Renal pelvis (tissue), 4 donors: ENCODE measurements around the gene PDZD4. TPM values are rescaled to one million over a fixed set of nuclear protein-coding genes. Genes with fewer than 3 reads are reported as not detected.
A peak's percentile ranks its signal among the peaks of the same experiment; 100 is the strongest.

ENCODE experiments used
- DNase-seq: peaks from one replicate; pipeline ENCODE4 v3.0.0-alpha.2; 2013
- polyA plus RNA-seq, 3 donors: library from polyadenylated mRNA; unstranded; fragments of 120-200 nt; gene quantifications; one replicate each; pipeline ENCODE4 v1.2.1, GENCODE V29; 2013; ENCODE audit not compliant: insufficient read length in 3 of 3

The PDZD4 gene
- polyA plus RNA-seq, 3 donors, result 8.4 to 12.0 (median 11.7) TPM

- no peak for DNase-seq
Observed at GRCh38 chrX:153814591-153815315, 15.6 kb downstream of the PDZD4 start.

GRCh38 chrX:153813161-153813560 lies 17.2 kb downstream of the PDZD4 start:
- DNase-seq, result no peak

- DNase-seq, result no peak
Observed at GRCh38 chrX:153812220-153812619, 18.1 kb downstream of the PDZD4 start.

- DNase-seq, result no peak
Observed at GRCh38 chrX:153807976-153808375, 22.4 kb downstream of the PDZD4 start.

GRCh38 chrX:153806999-153807575 lies 23.3 kb downstream of the PDZD4 start:
- DNase-seq, result no peak

GRCh38 chrX:153805436-153805835 lies 24.9 kb downstream of the PDZD4 start:
- DNase-seq, result no peak

GRCh38 chrX:153804621-153805020 lies 25.7 kb downstream of the PDZD4 start:
- DNase-seq, result no peak

GRCh38 chrX:153804100-153804595 lies 26.2 kb downstream of the PDZD4 start:
- DNase-seq, result no peak

GRCh38 chrX:153803211-153804099 lies 26.9 kb downstream of the PDZD4 start:
- DNase-seq, result no peak

- DNase-seq, result no peak
Observed at GRCh38 chrX:153802513-153803045, 27.8 kb downstream of the PDZD4 start.

GRCh38 chrX:153801669-153802068 lies 28.7 kb downstream of the PDZD4 start:
- DNase-seq, result no peak

- no peak for DNase-seq
Observed at GRCh38 chrX:153800746-153801145, 29.6 kb downstream of the PDZD4 start.

GRCh38 chrX:153800177-153800722 lies 30.1 kb downstream of the PDZD4 start:
- DNase-seq, result no peak

- DNase-seq, result no peak
Observed at GRCh38 chrX:153799326-153799725, 31.0 kb downstream of the PDZD4 start.

- DNase-seq, result no peak
Observed at GRCh38 chrX:153797415-153798015, 32.8 kb downstream of the PDZD4 start.

- DNase-seq, result no peak
Observed at GRCh38 chrX:153794897-153795816, 35.2 kb downstream of the PDZD4 start.

GRCh38 chrX:153794018-153794896 lies 36.1 kb downstream of the PDZD4 start, which contains the start of the genes IDH3G and SSR4:
Gene IDH3G (minus strand): TSS chrX:153794375. CDS start chrX:153794326, 49 bp downstream.
Gene SSR4 (plus strand): TSS chrX:153794668. CDS start chrX:153794688, 20 bp downstream.
- peak; percentile 89 for DNase-seq

GRCh38 chrX:153793291-153793690 lies 37.1 kb downstream of the PDZD4 start:
- no peak for DNase-seq

GRCh38 chrX:153792368-153792767 lies 38.0 kb downstream of the PDZD4 start:
- DNase-seq, result no peak
